ENCODE measurements around the gene COL5A1. TPM values are rescaled to one million over a fixed set of nuclear protein-coding genes. Genes with fewer than 3 reads are reported as not detected.

The COL5A1 gene
- total and polyA plus RNA-seq, 2 donors from 2014 or later = 2.4 to 23.8 TPM

DNA sequence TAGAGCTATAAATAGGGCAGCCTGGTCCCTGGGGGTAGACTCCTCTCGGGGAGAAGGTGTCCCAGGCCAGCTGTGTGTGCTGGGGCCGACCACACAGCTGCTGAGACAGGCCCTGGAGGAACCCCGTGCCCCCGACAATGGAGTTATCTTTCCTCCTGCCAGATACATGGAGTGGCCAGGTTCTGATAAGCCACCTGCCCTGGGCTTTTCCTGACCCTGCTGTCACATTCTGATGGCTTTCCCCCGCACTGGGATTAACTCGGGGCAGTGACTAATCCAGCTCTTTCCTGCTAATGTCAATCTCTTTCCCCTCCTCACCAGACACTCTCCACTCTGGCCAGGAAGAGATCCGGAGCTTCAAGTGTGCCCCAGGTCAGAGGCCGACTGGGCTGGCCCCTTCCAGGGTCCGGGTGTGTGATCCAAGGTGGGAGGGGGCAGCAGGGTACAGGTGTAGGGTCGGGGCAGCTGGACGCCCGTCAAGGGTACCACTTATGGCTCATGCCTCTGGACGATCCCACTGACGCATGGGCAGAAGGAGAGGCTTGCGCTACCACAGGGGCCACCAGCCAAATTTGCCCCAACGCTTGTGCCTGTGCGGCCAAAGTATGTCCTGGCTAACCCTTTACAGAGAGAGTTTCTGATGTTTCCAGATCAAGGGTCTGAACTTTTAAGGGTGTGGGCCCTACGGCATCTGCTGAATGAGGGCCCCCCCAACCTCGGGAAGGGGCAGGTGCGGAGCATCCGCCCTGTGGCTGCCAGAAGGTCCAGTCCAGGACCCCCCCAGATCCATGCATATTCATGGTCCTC lies 20.6 kb upstream of the COL5A1 start:
- Histone ChIP-seq H3K27ac (ENCODE audit: low read depth in 2 of 2, low read length in 2 of 2) (no peak overlapping the region), H3K36me3 (ENCODE audit: control insufficient read depth in 2 of 3, insufficient read depth in 3 of 3, low read length in 3 of 3) (no peaks in the 10 kb centered on the region), H3K27me3 (ENCODE audit: control insufficient read depth, insufficient read depth, low read length) (no peaks in the 10 kb centered on the region), H3K9me3 (ENCODE audit: control insufficient read depth in 2 of 3, insufficient read depth in 1 of 3, low read length in 3 of 3) (no peaks in the 10 kb centered on the region), H3K4me3 (ENCODE audit: low read length in 3 of 3) (no peak overlapping the region), H3K9ac (ENCODE audit: low read length in 3 of 3) (no peak overlapping the region), H3K4me1 (ENCODE audit: control insufficient read depth in 2 of 3, insufficient read depth in 2 of 3, low read depth in 1 of 3, low read length in 3 of 3) (no peaks in the 10 kb centered on the region)
- FAIRE-seq = no peak
- intact Hi-C loops (cut with DNase I) = no loop called here
- TF ChIP-seq, protein P1, sequence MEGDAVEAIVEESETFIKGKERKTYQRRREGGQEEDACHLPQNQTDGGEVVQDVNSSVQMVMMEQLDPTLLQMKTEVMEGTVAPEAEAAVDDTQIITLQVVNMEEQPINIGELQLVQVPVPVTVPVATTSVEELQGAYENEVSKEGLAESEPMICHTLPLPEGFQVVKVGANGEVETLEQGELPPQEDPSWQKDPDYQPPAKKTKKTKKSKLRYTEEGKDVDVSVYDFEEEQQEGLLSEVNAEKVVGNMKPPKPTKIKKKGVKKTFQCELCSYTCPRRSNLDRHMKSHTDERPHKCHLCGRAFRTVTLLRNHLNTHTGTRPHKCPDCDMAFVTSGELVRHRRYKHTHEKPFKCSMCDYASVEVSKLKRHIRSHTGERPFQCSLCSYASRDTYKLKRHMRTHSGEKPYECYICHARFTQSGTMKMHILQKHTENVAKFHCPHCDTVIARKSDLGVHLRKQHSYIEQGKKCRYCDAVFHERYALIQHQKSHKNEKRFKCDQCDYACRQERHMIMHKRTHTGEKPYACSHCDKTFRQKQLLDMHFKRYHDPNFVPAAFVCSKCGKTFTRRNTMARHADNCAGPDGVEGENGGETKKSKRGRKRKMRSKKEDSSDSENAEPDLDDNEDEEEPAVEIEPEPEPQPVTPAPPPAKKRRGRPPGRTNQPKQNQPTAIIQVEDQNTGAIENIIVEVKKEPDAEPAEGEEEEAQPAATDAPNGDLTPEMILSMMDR (IDR thresholded peaks at IDR 0.05; ENCODE audit: borderline replicate concordance, extremely low read depth, insufficient read depth) = no peak
- peak in 2 of 5 donors; percentile 24 to 46 for DNase-seq

DNA sequence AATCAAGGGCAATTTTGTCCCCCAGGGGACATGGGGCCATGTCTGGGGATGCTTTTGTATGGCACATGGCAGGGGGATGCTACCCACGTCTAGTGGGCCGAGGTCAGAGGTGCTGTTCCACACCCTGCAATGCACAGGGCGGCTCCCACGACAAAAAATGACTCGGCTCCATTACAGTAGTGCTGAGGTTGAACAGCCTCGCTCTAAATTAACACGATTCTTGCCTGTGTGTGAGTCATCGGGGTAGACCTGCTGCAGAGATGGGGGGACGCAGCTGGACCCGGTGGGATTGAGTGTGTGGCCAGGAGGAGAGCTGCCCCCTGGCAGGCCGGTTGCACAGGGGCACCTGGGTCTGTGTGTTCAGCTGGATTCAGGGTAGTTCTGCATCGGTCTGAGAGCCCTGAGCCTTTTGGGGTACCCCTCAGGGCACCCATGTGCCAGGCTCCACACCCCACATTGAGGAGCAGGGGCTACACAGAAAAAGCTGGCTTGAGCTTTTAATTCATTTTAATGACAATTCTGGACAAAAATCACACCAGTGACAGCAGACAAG lies 20.0 kb upstream of the COL5A1 start:
- TF ChIP-seq, protein P1 (IDR thresholded peaks at IDR 0.05; ENCODE audit: borderline replicate concordance, extremely low read depth, insufficient read depth) = no peak
- Histone ChIP-seq H3K9ac (ENCODE audit: low read length in 3 of 3) (no peak overlapping the region), H3K27ac (ENCODE audit: low read depth in 2 of 2, low read length in 2 of 2) (no peak overlapping the region), H3K4me1 (ENCODE audit: control insufficient read depth in 2 of 3, insufficient read depth in 2 of 3, low read depth in 1 of 3, low read length in 3 of 3) (no peaks in the 10 kb centered on the region), H3K27me3 (ENCODE audit: control insufficient read depth, insufficient read depth, low read length) (no peaks in the 10 kb centered on the region), H3K36me3 (ENCODE audit: control insufficient read depth in 2 of 3, insufficient read depth in 3 of 3, low read length in 3 of 3) (no peaks in the 10 kb centered on the region), H3K4me3 (ENCODE audit: low read length in 3 of 3) (no peak overlapping the region), H3K9me3 (ENCODE audit: control insufficient read depth in 2 of 3, insufficient read depth in 1 of 3, low read length in 3 of 3) (no peaks in the 10 kb centered on the region)
- DNase-seq = peak in 1 of 5 donors; percentile 9
- intact Hi-C loops (cut with DNase I) = no loop called here
- no peak for FAIRE-seq

DNA sequence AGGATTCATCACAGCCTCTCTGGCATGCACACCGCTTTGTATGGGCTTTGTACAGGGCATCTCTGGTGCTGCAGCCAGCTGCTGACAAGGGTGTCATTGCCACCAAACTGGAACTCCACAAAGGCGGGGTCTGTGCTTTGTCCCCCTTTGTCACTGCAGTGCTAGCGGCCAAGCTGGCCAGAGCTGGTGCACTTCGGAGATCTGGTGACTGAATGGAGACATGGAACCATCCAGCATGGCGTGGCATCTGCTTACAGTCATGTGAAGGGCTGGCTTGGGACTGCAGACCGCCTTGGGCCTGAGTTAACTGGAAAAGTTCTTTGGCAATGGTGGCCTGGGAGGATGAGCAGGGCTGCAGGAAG lies 18.7 kb upstream of the COL5A1 start:
- Histone ChIP-seq H3K4me1 (ENCODE audit: control insufficient read depth in 2 of 3, insufficient read depth in 2 of 3, low read depth in 1 of 3, low read length in 3 of 3) (no peaks in the 10 kb centered on the region), H3K4me3 (ENCODE audit: low read length in 3 of 3) (no peak overlapping the region), H3K9ac (ENCODE audit: low read length in 3 of 3) (no peak overlapping the region), H3K27me3 (ENCODE audit: control insufficient read depth, insufficient read depth, low read length) (no peaks in the 10 kb centered on the region), H3K27ac (ENCODE audit: low read depth in 2 of 2, low read length in 2 of 2) (no peak overlapping the region), H3K9me3 (ENCODE audit: control insufficient read depth in 2 of 3, insufficient read depth in 1 of 3, low read length in 3 of 3) (no peaks in the 10 kb centered on the region), H3K36me3 (ENCODE audit: control insufficient read depth in 2 of 3, insufficient read depth in 3 of 3, low read length in 3 of 3) (no peaks in the 10 kb centered on the region)
- TF ChIP-seq, protein P1 (IDR thresholded peaks at IDR 0.05; ENCODE audit: borderline replicate concordance, extremely low read depth, insufficient read depth) = no peak
- intact Hi-C loops (cut with DNase I) = no loop called here
- DNase-seq (peak in 1 of 5 donors; percentile 30), FAIRE-seq (no peak)
